Caco-2 (cell line): ENCODE results near the gene AKAP14. TPM values are rescaled to one million over a fixed set of nuclear protein-coding genes. Genes with fewer than 3 reads are reported as not detected.
"Not testable (repeated sequence)": the region's sequence is repeated elsewhere in the genome, so short reads cannot be mapped to it uniquely, and the experiment has no call there.

Experiments used
- BruUV-seq: library from RNA; stranded (reverse); fragments of 400-500 nt; replicated peaks from 2 replicates; lab custom pipeline; 2021; lab: Mats Ljungman, UMichigan
- CTCF ChIA-PET: fragments of 300-600 bp; sonication (Branson Sonifier 250); formaldehyde crosslinking; loops from one replicate; lab custom pipeline; 2022; ENCODE audit warnings: antibody characterized with exemption; lab: Charles Lee
- POLR2A ChIA-PET: fragments of 300-600 bp; sonication (Branson Sonifier 250); formaldehyde crosslinking; loops from one replicate; lab custom pipeline; 2022; ENCODE audit warnings: antibody characterized with exemption; lab: Charles Lee
- DNase-seq, 2 experiments: peaks; one replicate each; pipeline versions ENCODE4 v3.0.0 to v3.0.0-alpha.2; 2020 to 2022
- H3K27me3 ChIP-seq: replicated peaks from 2 replicates; pipeline ENCODE4 v1.6.0; 2011; ENCODE audit warnings: low read length; ENCODE audit not compliant: control insufficient read depth, insufficient read depth
- H3K36me3 ChIP-seq: 2 replicates; pipeline ENCODE4 v1.5.1; 2011; ENCODE audit warnings: low read length; ENCODE audit not compliant: control insufficient read depth, insufficient read depth
- H3K4me1 ChIP-seq: fragments of 250-450 bp; sonication (Bioruptor Pico); 2 replicates; pipeline ENCODE4 v1.5.1; 2020; ENCODE audit warnings: mild to moderate bottlenecking
- H3K4me3 ChIP-seq: 2 replicates; pipeline ENCODE4 v1.5.1; 2011; ENCODE audit warnings: low read depth, mild to moderate bottlenecking, control low read depth, low read length
- H3K9me3 ChIP-seq: fragments of 250-450 bp; sonication (Bioruptor Pico); 2 replicates; pipeline ENCODE4 v1.5.1; 2020; ENCODE audit warnings: mild to moderate bottlenecking, moderate library complexity
- H3K27ac Mint-ChIP-seq: one replicate; pipeline ENCODE4 v1.8.0; 2022; ENCODE audit warnings: mixed read lengths; ENCODE audit not compliant: unreplicated experiment
- H3K27me3 Mint-ChIP-seq: one replicate; pipeline ENCODE4 v1.8.0; 2022; ENCODE audit warnings: mixed read lengths; ENCODE audit not compliant: insufficient read depth, unreplicated experiment
- H3K36me3 Mint-ChIP-seq: one replicate; pipeline ENCODE4 v1.8.0; 2022; ENCODE audit warnings: mild to moderate bottlenecking, mixed read lengths; ENCODE audit not compliant: insufficient read depth, unreplicated experiment
- H3K4me1 Mint-ChIP-seq: one replicate; pipeline ENCODE4 v1.8.0; 2022; ENCODE audit warnings: low read depth, mixed read lengths; ENCODE audit not compliant: unreplicated experiment
- H3K4me3 Mint-ChIP-seq: one replicate; pipeline ENCODE4 v1.8.0; 2022; ENCODE audit warnings: mild to moderate bottlenecking, moderate library complexity, mixed read lengths; ENCODE audit not compliant: unreplicated experiment
- H3K9me3 Mint-ChIP-seq: one replicate; pipeline ENCODE4 v1.8.0; 2022; ENCODE audit warnings: mixed read lengths; ENCODE audit not compliant: unreplicated experiment
- intact Hi-C: fragments of 100-400 bp; cut with micrococcal nuclease; formaldehyde crosslinking; loops from one replicate; pipeline ENCODE4 v1.10.0; 2022; ENCODE audit not compliant: unreplicated experiment
- total RNA-seq: library from RNA; stranded (reverse); gene quantifications from 2 replicates; pipeline ENCODE4 v1.2.3, GENCODE V29; 2022
- TF ChIP-seq, protein P1 (sequence below), 2 experiments: fragments of 200-600 bp in 1 of 2; IDR thresholded peaks; 1 replicate in 1 of 2; 2 replicates in 1 of 2; pipeline versions ENCODE4 v1.5.1 to v1.8.0; 2011 to 2022; ENCODE audit warnings: antibody characterized with exemption in 1 of 2, control low read depth in 1 of 2, inconsistent platforms in 1 of 2, low read depth in 1 of 2, low read length in 1 of 2, mild to moderate bottlenecking in 1 of 2, moderate library complexity in 1 of 2; ENCODE audit not compliant: insufficient read depth in 1 of 2, severe bottlenecking in 1 of 2, unreplicated experiment in 1 of 2

The AKAP14 gene
- total RNA-seq, 1 experiment from 2014 or later, result not detected

- TF ChIP-seq, protein P1, sequence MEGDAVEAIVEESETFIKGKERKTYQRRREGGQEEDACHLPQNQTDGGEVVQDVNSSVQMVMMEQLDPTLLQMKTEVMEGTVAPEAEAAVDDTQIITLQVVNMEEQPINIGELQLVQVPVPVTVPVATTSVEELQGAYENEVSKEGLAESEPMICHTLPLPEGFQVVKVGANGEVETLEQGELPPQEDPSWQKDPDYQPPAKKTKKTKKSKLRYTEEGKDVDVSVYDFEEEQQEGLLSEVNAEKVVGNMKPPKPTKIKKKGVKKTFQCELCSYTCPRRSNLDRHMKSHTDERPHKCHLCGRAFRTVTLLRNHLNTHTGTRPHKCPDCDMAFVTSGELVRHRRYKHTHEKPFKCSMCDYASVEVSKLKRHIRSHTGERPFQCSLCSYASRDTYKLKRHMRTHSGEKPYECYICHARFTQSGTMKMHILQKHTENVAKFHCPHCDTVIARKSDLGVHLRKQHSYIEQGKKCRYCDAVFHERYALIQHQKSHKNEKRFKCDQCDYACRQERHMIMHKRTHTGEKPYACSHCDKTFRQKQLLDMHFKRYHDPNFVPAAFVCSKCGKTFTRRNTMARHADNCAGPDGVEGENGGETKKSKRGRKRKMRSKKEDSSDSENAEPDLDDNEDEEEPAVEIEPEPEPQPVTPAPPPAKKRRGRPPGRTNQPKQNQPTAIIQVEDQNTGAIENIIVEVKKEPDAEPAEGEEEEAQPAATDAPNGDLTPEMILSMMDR (IDR thresholded peaks at IDR 0.05; ENCODE audit: insufficient read depth in 1 of 2, low read depth in 1 of 2, low read length in 1 of 2, severe bottlenecking in 1 of 2, unreplicated experiment in 1 of 2), result peak; percentile 51 to 73
- intact Hi-C loops, result loop anchor here (5.0 kb wide), 1 partner anchor 54 kb away; the partner anchor contains the start of gene NKAP
- Histone ChIP-seq H3K9me3 (no peaks in the 10 kb centered on the region), H3K4me3 (peak overlapping the region; percentile 47), H3K4me1 (peaks cover 7% of the 10 kb centered on the region; the same call in 1 of the 2 replicates), H3K36me3 (no peaks in the 10 kb centered on the region), H3K27me3 (no peaks in the 10 kb centered on the region)
- H3K4me1 Mint-ChIP-seq, result no peaks in the 10 kb centered on the region
- no peaks in the 10 kb centered on the region for H3K27me3 Mint-ChIP-seq
- H3K36me3 Mint-ChIP-seq, result no peaks in the 10 kb centered on the region
- H3K27ac Mint-ChIP-seq, result no peak overlapping the region
- ChIA-PET CTCF (interaction anchor here (0.6 to 1.5 kb wide), 8 partner anchors 9 to 99 kb away, joined by 3 to 8 read pairs (median 4); partner anchors contain the start of genes RNF113A, RPL39 and UPF3B), POLR2A (interaction anchor here (0.6 to 1.2 kb wide), 3 partner anchors 9 to 35 kb away, joined by 4 to 11 read pairs (median 4); partner anchors contain the start of gene UPF3B)
- H3K4me3 Mint-ChIP-seq, result peak overlapping the region; percentile 66
- no peaks in the 10 kb centered on the region for H3K9me3 Mint-ChIP-seq
- peak; percentile 85 to 86 for DNase-seq
- BruUV-seq, result no TSS peak
Observed at GRCh38 chrX:119887721-119888425, 7.8 kb upstream of the AKAP14 start.

GRCh38 chrX:119890626-119891025, 5.1 kb upstream of the AKAP14 start:
- H3K4me3 Mint-ChIP-seq, H3K4me3 ChIP-seq, H3K27me3 Mint-ChIP-seq, intact Hi-C loops, H3K9me3 ChIP-seq, H3K4me1 Mint-ChIP-seq, DNase-seq, BruUV-seq, H3K27me3 ChIP-seq, H3K27ac Mint-ChIP-seq, H3K4me1 ChIP-seq, CTCF ChIA-PET, POLR2A ChIA-PET, H3K36me3 ChIP-seq, H3K36me3 Mint-ChIP-seq, H3K9me3 Mint-ChIP-seq: not testable (repeated sequence)

- peak overlapping the region; percentile 75 for H3K27ac Mint-ChIP-seq
- H3K4me3 Mint-ChIP-seq, H3K4me1 Mint-ChIP-seq, H3K9me3 ChIP-seq, H3K4me1 ChIP-seq, H3K27me3 ChIP-seq, DNase-seq, H3K36me3 ChIP-seq, H3K27me3 Mint-ChIP-seq, POLR2A ChIA-PET, H3K36me3 Mint-ChIP-seq, intact Hi-C loops, H3K4me3 ChIP-seq, H3K9me3 Mint-ChIP-seq, CTCF ChIA-PET, BruUV-seq: not testable (repeated sequence)
Observed at GRCh38 chrX:119891961-119892692, 3.6 kb upstream of the AKAP14 start.

- Mint-ChIP-seq H3K9me3 (no peaks in the 10 kb centered on the region), H3K4me1 (no peaks in the 10 kb centered on the region), H3K4me3 (no peak overlapping the region), H3K36me3 (no peaks in the 10 kb centered on the region), H3K27ac (no peak overlapping the region), H3K27me3 (no peaks in the 10 kb centered on the region)
- H3K9me3 ChIP-seq, result no peaks in the 10 kb centered on the region
- BruUV-seq, result no TSS peak
- CTCF ChIA-PET, result interaction anchor here (1.1 kb wide), 1 partner anchor 11 kb away, joined by 3 read pairs; no protein-coding TSS in a partner anchor
- TF ChIP-seq, protein P1 (IDR thresholded peaks at IDR 0.05; ENCODE audit: insufficient read depth in 1 of 2, low read depth in 1 of 2, low read length in 1 of 2, severe bottlenecking in 1 of 2, unreplicated experiment in 1 of 2), result no peak
- H3K4me3 ChIP-seq, result no peak overlapping the region
- no peak for DNase-seq
- POLR2A ChIA-PET, result no interaction called here
- no peaks in the 10 kb centered on the region for H3K4me1 ChIP-seq
- no peaks in the 10 kb centered on the region for H3K36me3 ChIP-seq
- intact Hi-C loops, result no loop called here
- H3K27me3 ChIP-seq, result no peaks in the 10 kb centered on the region
Observed at GRCh38 chrX:119899125-119899524, 3.4 kb downstream of the AKAP14 start.
